ENCODE data around the gene EVX2.

The EVX2 gene

GRCh38 chr2:176082824-176083751 lies 674 bp downstream of the EVX2 start:
- no peak for DNase-seq (ENCODE audit: low read depth)

GRCh38 chr2:176082525-176082823 lies 1.3 kb downstream of the EVX2 start:
- no peak for DNase-seq (ENCODE audit: low read depth)

- DNase-seq (ENCODE audit: low read depth) = no peak
These were observed 1.8 kb downstream of the EVX2 start for GRCh38 chr2:176081837-176082524.

DNA sequence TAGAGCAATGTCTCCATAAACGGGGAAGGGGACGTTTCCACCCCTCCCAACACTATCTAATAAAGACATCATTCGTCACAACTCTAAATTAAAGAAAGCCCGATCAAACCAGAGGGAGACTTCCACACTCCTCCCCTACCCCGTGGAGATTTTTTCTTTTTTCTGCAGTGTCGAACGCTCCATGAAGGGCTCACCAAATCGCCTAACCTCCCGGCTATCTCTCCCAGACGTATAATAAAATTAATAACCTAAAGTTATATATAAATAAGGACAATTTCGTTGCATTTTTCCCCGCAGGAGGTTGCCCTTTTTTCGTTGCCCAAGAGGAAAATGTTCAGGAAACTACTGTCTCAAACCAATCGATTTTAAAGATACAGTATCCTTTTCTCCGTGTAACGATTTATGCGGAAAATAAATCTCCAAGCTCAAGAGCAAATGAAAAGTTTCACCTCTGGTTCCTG lies 2.4 kb downstream of the EVX2 start:
- no peak for DNase-seq (ENCODE audit: low read depth)

- DNase-seq (ENCODE audit: low read depth) = no peak
These were observed 3.0 kb downstream of the EVX2 start for GRCh38 chr2:176080540-176081375.

DNA sequence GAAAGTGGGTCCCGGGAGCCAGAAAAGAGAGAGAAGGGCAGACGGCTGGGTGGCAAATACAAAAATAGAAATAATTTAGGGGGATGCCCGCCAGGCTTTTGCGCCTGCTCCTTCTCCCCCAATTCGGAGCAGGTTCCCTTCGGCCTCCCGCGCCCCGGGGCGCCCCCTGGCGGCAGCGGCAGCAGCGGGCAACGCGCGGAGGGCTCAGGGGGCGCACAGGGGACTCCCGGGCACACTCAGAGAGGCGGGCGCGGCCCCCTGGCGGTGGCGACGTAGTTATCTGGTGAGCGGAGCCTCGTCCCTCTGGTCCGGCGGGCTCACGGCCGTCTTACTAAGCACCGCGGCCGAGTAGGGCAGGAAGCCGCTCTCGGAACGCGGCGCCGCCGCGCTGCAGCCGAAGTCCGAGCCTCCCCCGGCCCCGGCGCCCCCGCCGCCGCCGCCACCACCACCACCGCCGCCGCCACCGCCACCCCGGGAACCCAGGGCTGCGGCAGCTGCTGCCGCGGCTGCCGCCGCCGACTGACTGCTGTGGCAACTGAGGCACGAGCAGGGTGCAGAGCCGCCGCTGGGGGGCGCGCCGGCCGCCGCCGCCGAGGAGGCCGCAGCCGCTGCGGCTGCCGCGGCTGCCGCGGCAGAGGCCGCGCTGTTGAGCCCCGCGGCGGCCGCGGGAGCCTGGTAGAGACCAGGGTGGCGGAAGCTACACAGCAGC lies 3.8 kb downstream of the EVX2 start:
- no peak for DNase-seq (ENCODE audit: low read depth)

- DNase-seq (ENCODE audit: low read depth) = no peak
These were observed 4.4 kb downstream of the EVX2 start for GRCh38 chr2:176079285-176079830.

DNA sequence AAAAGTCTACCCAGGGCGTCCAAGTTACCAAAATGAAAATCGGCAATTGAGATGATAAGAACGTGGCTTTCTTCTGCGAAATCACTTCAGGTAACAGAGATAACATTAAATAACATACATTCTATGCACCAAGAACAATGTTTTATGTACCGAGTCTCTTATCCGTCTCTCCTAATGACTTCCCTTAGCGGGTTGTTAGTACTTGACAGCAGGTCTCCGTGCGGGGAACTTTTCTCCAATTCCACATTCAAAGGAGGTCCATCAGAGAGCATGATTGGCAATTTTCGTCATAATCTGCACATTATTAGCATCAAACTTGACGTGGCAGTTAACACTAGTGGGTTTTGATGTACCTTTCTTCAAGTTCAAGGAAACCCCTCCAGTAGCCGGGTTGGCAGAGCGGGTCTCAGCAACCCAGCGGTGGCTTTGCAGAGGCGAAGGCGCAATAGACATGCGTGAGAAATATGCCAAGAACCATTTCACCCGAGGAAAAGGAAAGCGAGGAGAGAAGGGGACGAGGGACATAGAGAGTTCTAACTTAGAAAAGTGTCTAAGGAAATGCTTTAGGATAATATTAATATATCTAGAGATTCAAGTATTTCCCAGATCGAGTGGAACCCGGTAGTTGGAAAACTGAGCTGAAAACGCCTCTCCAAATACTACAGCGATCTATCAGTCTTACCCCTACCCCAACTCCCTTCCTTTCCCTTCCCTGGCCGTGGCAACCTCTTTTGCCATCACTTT lies 5.0 kb downstream of the EVX2 start:
- no peak for DNase-seq (ENCODE audit: low read depth)

GRCh38 chr2:176076796-176077195 lies 7.0 kb downstream of the EVX2 start:
- DNase-seq (ENCODE audit: low read depth) = no peak

GRCh38 chr2:176076063-176076462 lies 7.7 kb downstream of the EVX2 start:
- DNase-seq (ENCODE audit: low read depth) = no peak

- DNase-seq (ENCODE audit: low read depth) = no peak
These were observed 8.3 kb downstream of the EVX2 start for GRCh38 chr2:176075481-176075880.

- no peak for DNase-seq (ENCODE audit: low read depth)
These were observed 8.8 kb downstream of the EVX2 start for GRCh38 chr2:176074919-176075425.

- DNase-seq (ENCODE audit: low read depth) = no peak
These were observed 10.5 kb downstream of the EVX2 start for GRCh38 chr2:176072951-176073904.

DNA sequence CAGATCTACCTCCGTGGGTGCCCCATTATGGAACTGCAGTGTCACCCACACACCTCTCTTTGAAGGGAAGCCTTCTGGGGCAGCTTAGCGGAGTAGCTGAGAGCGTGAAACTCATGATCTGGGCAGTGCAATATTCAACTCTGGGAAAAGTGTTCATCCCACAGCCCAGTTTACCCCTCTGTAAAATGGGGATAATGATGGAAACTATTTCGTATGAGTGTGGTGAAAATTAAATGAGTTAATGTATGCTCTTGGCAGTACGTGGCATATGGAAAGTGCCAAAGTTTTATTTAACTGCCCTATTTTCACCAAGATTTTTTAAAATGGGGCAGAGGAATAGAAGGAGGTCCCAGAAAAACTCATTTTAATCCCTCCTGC lies 11.5 kb downstream of the EVX2 start:
- DNase-seq (ENCODE audit: low read depth) = no peak

DNA sequence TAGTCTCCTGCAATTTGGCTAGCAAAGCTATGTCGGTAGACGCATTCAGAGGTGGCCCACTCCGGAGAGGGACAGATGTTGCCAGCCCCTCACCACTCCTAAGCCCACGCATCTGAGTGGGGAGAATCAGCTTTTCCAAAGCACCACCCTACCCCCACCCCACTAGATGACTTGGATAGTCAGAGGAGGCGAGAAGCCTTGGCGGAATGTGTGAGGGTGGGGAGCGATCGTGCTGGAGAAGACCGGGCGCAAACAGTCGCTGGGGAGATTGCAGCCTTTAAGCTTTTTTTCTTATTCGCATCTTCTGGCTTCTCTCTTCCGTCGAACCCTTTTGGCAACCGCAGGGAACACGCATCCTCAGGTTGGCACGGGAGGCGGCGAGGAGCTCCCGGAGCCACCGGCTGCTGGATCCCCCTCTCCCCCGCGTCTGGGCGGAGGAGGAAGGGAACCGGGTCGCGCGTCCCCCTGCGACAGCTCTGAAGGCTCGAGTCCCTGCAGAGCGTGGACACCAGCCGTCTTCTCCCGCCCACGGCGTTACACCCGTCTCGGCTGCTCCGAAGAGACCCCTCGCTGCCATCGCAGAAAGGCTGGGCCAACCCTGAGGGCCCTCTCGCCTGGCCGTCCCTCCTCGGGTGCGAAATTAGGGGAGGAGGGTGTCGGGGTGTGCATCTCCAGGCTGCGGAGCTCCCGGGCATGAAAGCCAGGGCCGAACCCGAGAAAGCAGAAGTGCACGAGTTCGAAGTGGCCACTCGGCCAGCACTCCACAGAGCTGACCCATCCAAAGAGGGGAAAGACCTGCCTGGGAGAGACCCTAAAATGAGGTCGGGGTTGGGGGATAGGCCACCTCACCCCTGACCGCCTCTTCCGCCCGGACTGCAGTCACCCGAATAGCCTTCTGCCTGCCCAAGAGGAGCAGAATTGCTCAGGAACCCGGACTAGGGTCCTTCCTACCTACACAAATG lies 12.2 kb downstream of the EVX2 start:
- no peak for DNase-seq (ENCODE audit: low read depth)

DNA sequence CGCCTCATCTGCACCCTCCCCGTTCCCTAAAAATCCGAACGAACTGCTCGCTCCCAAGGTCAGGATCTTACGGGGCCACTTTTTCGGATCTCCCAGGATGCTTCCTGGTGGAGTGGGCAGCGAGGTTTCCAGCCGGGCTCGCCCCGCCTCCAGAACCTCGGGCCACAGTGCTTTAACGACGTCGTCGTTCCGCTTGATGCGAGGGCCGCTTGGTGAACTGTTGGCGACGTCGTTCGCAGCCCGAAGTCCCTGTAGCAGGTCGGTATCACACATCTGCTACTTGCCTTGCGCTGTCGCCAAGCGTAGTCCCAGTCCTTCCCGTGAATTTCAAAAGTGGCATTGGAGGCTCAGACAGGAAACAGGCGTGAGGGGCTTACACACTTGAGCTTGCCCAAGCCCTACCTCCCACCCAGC lies 15.3 kb downstream of the EVX2 start:
- no peak for DNase-seq (ENCODE audit: low read depth)

- DNase-seq (ENCODE audit: low read depth) = no peak
These were observed 16.0 kb downstream of the EVX2 start for GRCh38 chr2:176067589-176068418.
